SH-SY5Y (cell line): Measurements from ENCODE around the gene SOX13.

Experiments used
- GATA2 ChIP-seq: IDR thresholded peaks from 2 replicates; pipeline ENCODE4 v1.6.1; 2011; ENCODE audit warnings: mild to moderate bottlenecking, low read depth, low read length
- GATA3 ChIP-seq: IDR thresholded peaks from 2 replicates; pipeline ENCODE4 v1.6.1; 2011; ENCODE audit warnings: low read depth, mild to moderate bottlenecking, low read length, moderate library complexity

DNA sequence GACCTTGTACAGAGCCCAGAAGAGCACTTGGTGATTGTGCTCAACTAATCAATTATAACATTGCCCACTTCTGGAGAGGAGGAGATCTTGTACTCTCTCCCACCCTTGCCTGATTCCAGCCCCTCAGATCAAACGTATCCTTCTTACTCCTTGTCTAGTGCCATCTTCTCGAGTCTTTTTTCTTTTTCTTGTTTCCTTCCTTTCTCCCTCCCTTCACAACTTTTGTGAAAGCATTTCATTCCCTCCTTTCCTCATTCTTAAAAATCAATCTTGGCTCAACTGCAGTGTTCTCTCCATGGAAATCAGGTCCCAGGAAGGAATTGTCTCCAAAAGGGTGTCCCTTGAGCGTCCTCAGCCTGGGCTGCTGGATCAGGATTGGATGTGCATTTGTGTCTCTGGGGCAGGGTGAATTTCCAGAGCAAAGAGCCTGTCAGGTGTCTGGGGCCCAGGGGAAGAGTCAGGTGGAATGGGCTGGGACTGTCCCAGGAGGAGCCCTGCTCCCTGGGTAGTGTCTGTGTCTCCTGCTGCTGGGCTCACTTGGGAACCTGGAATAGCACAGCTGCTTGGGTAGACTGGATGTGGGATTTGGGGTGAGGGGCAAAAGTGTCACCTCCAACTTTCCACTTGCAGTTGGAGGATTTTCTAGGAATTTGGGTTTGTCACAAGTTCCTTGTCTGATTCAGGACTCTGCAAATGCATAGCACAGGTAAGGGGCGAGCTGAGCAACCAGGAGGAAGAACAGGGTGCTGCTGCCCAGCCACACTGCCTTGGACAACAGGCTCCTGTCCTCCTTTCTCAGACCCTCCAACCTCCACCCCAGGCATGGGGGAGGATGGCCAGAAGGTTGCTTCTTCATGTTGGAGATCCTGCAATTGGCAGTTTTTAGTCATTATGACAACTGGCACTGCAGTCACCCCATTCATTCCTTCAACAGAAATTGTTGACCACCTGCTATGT is 3.3 kb downstream of the SOX13 start:
- TF ChIP-seq GATA3 (no peak), GATA2 (no peak)
